Eye (tissue), 1 donor: ENCODE measurements around the gene HDGFL3.
A peak's percentile ranks its signal among the peaks of the same experiment; 100 is the strongest.
"Not testable (repeated sequence)": the region's sequence is repeated elsewhere in the genome, so short reads cannot be mapped to it uniquely, and the experiment has no call there.

Experiments used
- DNase-seq: peaks from one replicate; pipeline ENCODE4 v3.0.0-alpha.2; 2015

Gene HDGFL3

GRCh38 chr15:83192742-83193141 lies 14.9 kb downstream of the HDGFL3 start:
- DNase-seq: no peak

DNA sequence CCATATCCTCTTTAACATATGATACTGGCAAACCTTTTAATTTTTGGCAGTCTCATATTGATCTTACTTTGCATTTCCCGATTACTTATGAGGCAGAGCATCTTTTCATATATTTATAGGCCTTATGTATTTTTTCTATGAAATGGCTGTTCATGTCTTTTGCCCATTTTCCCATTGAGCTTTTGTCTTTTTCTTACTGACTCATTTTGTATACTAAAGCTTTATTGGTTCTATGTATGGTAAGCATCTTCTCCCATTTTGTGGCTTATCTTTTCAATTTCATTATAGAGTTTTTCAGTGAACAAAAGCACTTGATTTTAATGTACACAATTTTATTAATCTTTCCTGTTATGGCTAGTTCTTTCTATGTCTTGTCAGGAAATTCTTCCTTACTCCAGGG lies 17.2 kb downstream of the HDGFL3 start:
- DNase-seq: no peak

DNA sequence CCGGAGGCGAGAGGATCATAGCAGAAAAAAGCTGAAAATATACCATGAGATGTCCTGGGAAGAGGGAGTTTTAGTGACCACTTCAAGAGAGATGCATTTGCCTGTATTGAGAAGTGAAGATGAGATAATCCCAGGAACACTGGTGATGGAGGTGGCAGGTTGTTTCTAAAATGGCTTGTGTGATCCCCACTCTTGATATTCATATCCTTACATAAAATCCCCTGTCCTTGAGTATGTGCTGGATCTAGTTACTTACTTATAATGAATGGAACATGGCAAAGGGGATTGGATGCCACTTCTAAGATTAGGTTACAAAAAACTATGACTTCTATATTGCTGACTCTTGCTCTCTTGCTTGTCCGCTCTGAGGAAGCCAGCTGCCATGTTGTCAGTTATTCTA lies 22.1 kb downstream of the HDGFL3 start:
- no peak for DNase-seq

- DNase-seq: no peak
Measured at GRCh38 chr15:83178869-83179325, 28.7 kb downstream of the HDGFL3 start.

DNA sequence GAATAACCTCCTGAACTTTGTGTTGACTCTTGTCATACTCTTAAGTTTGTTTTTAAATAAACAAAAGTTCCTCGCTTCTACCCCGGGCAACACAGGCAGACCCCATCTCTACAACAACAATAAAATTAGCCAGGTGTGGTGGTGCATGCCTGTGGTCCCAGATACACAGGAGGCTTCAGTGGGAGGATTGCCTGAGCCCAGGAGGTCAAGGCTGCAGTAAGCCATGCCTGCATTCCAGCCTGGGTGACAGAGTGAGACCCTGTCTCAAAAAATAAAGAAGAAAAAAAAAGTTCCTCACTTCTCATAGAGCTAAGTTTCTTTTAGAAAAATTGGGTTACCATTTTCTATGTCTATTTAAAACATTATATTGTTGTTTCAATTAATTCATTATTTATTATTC lies 29.2 kb downstream of the HDGFL3 start:
- DNase-seq: no peak

DNA sequence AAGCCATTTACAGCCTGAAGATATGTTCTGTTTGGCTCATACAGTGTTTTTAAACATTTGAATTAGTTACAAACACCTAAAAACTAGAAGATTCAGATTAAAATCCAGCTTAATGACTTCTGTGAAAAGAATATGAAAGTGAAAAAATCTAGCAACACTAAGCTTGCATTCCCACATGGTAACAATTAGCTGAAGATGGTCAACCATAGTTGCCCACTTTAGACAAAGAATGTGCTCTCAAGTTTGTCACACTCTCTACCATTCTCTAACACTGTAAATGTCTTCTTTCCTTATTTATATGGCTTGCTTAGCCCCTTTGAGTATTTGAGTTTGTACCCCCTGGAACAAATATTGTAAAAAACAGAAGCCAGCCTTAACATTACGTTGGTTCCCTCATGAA lies 32.7 kb downstream of the HDGFL3 start:
- DNase-seq: no peak

DNA sequence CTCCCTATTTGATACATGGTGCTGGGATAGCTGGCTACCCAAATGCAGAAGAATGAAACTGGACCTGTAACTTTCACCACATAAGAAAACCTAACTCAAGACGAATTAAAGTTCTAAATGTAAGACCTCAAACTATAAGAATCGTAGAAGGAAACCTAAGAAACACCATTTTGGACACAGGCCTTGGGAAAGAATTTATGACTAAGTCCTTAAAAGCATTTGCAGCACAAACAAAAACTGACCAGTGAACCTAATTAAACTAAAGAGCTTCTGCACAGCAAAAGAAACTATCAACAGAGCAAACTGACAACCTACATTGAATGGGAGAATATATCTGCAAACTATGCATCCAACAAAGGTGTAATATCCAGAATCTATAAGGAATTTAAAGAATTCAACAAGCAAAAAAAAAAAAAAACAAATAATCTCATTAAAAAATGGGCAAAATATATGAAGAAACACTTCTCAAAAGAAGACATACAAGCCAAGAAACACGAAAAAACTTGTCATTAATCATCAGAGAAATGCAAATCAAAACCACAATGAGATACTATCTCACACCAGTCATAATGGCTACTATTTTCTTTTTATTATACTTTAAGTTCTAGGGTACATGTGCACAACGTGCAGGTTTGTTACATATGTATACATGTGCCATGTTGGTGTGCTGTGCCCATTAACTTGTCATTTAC lies 37.0 kb downstream of the HDGFL3 start:
- DNase-seq: no peak

DNA sequence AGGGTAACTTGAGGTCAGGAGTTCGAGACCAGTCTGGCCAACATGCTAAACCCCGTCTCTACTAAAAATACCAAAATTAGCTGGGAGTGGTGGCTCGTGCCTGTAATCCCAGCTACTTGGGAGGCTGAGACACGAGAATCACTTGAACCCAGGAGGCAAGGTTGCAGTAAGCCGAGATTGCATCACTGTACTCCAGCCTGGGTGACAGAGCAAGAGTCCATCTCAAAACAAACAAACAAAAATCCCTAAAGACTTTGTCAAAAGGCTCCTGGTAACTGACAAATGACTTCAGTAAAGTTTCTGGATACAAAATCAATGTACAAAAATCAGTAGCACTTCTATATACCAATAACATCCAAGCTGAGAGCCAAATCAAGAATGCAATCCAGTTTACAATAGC lies 38.0 kb downstream of the HDGFL3 start:
- not testable (repeated sequence) for DNase-seq

GRCh38 chr15:83166830-83167229 lies 40.8 kb downstream of the HDGFL3 start:
- no peak for DNase-seq

- peak; percentile 53 for DNase-seq
Measured at GRCh38 chr15:83166218-83166617, 41.4 kb downstream of the HDGFL3 start.

DNA sequence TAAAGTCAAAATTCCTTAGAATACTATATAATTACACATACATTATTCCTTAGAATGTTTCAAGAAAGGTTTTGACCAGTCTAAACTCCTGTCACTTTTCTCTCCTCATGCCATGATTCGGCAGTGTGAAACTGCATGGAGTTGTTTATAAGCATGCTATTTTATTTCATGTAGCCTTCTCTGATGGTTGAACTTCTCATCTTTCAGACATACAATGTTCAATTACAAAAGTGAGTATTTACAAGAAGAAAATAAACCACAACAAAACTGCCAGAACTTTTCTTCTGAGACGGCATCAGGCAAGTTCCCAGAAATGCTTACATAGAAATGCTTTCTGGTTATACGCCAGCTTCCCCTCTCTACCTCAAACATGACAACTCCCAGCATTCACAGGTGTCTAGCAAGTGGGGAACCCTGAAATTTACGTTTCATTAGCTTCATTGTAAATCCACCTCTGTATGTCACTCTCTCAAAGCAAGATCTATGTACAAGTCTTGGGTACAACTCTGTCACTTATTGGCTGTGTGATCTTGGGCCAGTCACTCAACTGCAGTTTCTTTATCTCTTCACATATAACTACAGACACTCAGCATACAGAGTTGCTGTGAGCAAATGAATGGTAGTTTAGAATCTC lies 42.7 kb downstream of the HDGFL3 start:
- DNase-seq: no peak

- no peak for DNase-seq
Measured at GRCh38 chr15:83164111-83164770, 43.4 kb downstream of the HDGFL3 start.

GRCh38 chr15:83163032-83163431 lies 44.6 kb downstream of the HDGFL3 start:
- DNase-seq: no peak

DNA sequence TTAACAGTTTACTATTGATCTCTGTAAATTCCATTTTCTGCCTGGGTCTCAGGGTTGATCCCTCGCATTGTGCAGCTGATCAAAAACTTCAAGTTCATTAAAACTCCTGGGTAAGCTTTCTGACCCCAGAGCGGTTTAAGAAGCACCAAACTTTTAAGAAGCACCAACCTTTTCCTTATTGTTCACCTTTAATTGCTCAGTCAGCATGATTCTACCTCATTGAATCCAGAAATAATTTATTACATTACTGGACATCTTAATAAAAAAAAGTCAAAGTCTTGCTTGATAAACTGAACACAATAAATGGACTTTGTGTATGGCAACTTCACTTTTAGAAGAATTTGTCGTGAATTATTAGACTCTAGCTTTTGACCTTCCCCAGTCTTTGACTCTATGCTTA lies 46.9 kb downstream of the HDGFL3 start:
- no peak for DNase-seq

DNA sequence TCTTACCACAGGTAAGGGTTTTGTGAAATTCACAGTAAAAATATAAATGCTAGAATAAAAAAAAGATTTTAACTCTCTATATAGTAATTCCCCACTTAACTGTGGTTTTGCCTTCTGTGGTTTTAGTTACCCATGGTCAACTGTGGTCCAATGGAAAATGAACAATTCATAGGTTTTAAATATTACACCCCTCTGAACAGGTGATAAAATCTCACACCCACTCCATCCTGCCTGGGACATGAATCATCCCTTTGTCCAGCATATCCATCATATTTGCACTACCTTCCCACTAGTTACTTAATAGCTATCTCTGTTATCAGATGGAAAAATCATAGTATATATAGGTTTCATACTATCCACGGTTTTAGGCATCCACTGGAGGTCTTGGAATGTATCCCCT lies 49.2 kb downstream of the HDGFL3 start:
- no peak for DNase-seq

GRCh38 chr15:83155942-83156341 lies 51.7 kb downstream of the HDGFL3 start:
- DNase-seq: no peak

DNA sequence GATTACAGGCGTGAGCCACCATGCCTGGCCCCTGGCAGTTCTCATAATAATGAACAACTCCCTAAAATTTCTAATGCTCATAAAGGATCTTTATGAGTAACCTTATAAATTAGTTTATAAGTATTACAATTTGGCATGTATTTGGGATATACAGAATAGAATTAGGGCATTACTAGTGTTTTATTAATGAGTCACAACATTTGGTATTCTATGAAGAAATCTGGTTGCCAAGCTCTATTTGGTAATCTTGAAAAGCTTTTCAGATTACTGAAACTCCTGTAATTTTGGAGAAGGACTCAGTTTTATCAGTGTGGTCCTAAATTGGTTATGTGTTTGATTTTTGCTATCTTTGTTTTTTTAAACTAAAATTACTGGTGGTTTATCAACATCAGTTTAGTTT lies 54.3 kb downstream of the HDGFL3 start:
- DNase-seq: no peak

DNA sequence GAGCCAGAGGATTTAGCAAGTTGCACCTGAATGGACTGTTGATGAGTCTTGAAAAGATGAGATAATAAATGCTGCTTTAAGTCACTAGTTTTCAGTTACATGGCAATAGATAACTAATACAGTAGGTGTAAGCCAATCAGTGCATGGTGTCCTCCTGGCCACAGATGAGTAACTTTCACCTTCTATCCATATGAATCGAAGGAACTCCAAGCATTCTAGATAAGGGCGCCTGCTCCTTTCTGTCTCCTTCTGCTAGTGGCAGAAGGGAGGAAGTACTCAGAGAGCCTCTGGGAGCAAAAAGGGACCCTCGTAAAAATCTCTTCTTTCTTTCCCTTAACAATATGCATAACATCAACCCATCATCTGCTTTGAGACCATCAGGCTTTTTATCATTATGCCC lies 62.9 kb downstream of the HDGFL3 start:
- no peak for DNase-seq

DNA sequence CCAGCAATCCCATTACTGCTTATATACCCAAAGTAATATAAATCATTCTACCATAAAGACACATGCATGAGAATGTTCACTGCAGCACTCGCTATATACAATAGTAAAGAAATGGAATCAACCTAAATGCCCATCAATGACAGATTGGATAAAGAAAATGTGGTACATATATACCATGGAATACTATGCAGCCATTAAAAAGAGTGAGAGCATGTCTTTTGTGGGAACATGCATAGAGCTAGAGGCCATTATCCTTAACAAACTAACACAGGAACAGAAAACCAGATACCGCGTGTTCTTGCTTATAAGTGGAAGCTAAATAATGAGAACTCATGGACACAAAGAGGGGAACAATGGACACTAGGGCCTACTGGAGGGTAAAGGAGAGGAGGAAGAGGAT lies 65.5 kb downstream of the HDGFL3 start:
- not testable (repeated sequence) for DNase-seq

DNA sequence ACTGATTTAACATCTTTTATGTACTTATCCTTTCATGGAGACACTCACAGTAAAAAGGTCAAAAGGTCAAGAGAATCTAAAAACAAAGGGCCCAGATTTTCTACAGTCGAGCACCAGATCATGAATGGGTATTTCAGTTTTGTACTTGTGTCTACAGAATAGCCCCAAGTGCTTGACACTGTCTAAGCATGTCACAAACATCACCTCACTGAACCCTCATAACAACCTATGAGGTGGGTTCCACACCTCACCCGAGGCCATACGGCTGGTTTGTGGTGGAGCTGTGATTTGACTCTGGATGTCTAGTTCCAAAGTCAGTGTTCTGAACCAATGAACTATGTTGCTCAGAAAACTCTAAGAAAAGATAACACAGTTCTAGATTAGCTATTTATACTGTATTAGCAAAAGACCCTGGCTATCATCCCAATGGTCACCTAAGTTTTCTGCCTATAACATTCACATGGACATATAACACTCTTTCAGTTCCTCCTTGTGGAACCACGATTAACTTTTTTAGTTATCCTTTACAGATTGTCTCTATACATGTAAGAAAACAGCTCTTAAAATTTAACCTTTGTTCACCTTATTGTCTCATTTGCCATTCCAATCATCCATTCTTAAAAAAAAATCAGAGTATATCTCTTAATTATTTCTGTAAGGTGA lies 74.6 kb downstream of the HDGFL3 start:
- DNase-seq: no peak

DNA sequence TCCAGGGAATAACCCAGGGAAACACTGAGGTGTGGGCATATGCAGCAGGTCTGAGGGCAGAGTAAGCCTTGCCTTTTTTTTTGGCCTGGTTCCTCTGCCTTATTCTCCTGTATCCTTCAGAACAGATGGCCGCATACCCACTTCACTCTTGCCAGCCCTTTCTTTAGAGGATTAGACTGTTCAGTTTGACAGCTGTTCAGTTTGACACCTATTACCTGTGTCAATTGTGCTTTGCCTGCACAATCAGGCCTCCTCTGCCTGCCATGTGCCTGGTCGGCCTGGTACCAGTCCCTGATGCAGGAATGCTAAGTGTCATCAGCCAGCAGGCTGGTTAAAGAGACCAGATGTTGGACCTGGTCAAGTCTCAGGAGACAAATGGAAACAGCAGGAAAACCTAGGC lies 77.8 kb downstream of the HDGFL3 start:
- no peak for DNase-seq

DNA sequence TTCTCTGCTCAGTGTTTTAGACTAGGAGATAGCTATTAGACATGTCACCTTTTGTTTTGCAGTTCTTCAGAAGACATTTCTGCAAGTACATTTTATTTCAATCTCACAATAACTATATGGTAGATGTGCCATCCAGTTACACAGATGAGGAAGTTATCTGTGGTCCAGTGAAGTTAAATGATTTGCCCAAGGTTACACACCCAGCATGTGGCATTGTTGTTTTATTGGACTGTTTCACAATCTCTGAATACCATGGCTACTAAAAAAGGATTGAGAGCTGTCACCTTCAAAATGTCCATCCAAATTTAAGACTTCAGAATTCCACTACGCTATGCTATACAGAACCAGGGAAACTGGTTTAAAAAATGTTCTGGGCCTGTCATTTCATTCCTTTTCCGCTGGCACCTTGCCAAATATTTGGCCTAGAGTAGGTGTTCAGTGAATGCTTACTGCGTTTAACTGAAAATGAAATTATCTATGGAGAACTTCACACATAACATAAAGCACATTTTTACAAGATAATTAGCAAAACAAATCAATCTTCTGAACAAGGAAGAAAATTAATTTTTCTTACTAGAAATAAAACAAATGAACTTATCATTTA lies 80.0 kb downstream of the HDGFL3 start:
- DNase-seq: no peak

GRCh38 chr15:83123529-83123928 lies 84.1 kb downstream of the HDGFL3 start:
- DNase-seq: no peak
